Trophoblast cell (in vitro differentiated cells and primary cell): ENCODE data around the gene USP16.

Experiments
- DNase-seq, 2 donors: peaks; one replicate each; pipeline ENCODE4 v3.0.0-alpha.2; 2016
- H2AFZ ChIP-seq: 2 replicates; pipeline ENCODE4 v1.6.1; 2013; ENCODE audit warnings: low read length, moderate library complexity, mild to moderate bottlenecking; ENCODE audit not compliant: insufficient read depth, poor library complexity
- H2AK5ac ChIP-seq: 2 replicates; pipeline ENCODE4 v1.6.1; 2013; ENCODE audit warnings: mild to moderate bottlenecking, low read length
- H2BK120ac ChIP-seq: 2 replicates; pipeline ENCODE4 v1.6.1; 2013; ENCODE audit warnings: low read length, mild to moderate bottlenecking, moderate library complexity; ENCODE audit not compliant: insufficient read depth, poor library complexity
- H2BK12ac ChIP-seq: 2 replicates; pipeline ENCODE4 v1.6.1; 2013; ENCODE audit warnings: mild to moderate bottlenecking, low read length, moderate library complexity
- H2BK5ac ChIP-seq: 2 replicates; pipeline ENCODE4 v1.6.1; 2013; ENCODE audit warnings: low read length, low read depth, moderate library complexity, mild to moderate bottlenecking; ENCODE audit not compliant: poor library complexity
- H3K14ac ChIP-seq: 2 replicates; pipeline ENCODE4 v1.6.1; 2013; ENCODE audit warnings: mild to moderate bottlenecking, low read length
- H3K18ac ChIP-seq: 2 replicates; pipeline ENCODE4 v1.6.1; 2013; ENCODE audit warnings: mild to moderate bottlenecking, low read length
- H3K23ac ChIP-seq: 2 replicates; pipeline ENCODE4 v1.6.1; 2013; ENCODE audit warnings: low read length
- H3K27ac ChIP-seq: 2 replicates; pipeline ENCODE4 v1.5.1; 2013; ENCODE audit warnings: low read depth, mild to moderate bottlenecking, inconsistent platforms, low read length, moderate library complexity
- H3K27me3 ChIP-seq: 2 replicates; pipeline ENCODE4 v1.6.1; 2013; ENCODE audit warnings: inconsistent platforms, mild to moderate bottlenecking, low read length, moderate library complexity; ENCODE audit not compliant: insufficient read depth
- H3K36me3 ChIP-seq, 2 experiments: 1 replicate in 1 of 2; 2 replicates in 1 of 2; pipeline ENCODE4 v1.6.1; 2013; ENCODE audit warnings: low read length in 2 of 2, mild to moderate bottlenecking in 2 of 2, moderate library complexity in 1 of 2; ENCODE audit not compliant: insufficient read depth in 2 of 2, control insufficient read depth in 1 of 2
- H3K4ac ChIP-seq: 2 replicates; pipeline ENCODE4 v1.6.1; 2013; ENCODE audit warnings: low read depth, mild to moderate bottlenecking, low read length, moderate library complexity
- H3K4me1 ChIP-seq, 2 experiments: 1 replicate in 1 of 2; 2 replicates in 1 of 2; pipeline ENCODE4 v1.6.1; 2013; ENCODE audit warnings: low read length in 2 of 2, mild to moderate bottlenecking in 2 of 2, moderate library complexity in 1 of 2; ENCODE audit not compliant: insufficient read depth in 2 of 2, control insufficient read depth in 1 of 2
- H3K4me2 ChIP-seq: 2 replicates; pipeline ENCODE4 v1.6.1; 2013; ENCODE audit warnings: inconsistent platforms, mild to moderate bottlenecking, low read length, moderate library complexity
- H3K4me3 ChIP-seq: 2 replicates; pipeline ENCODE4 v1.5.1; 2013; ENCODE audit warnings: mild to moderate bottlenecking, low read depth, low read length, inconsistent platforms
- H3K79me1 ChIP-seq: one replicate; pipeline ENCODE4 v1.6.1; 2013; ENCODE audit warnings: low read length
- H3K79me2 ChIP-seq: 2 replicates; pipeline ENCODE4 v1.6.1; 2013; ENCODE audit warnings: low read length, mild to moderate bottlenecking; ENCODE audit not compliant: control insufficient read depth, insufficient read depth, poor library complexity
- H3K9ac ChIP-seq: 2 replicates; pipeline ENCODE4 v1.6.1; 2013; ENCODE audit warnings: mild to moderate bottlenecking, low read length
- H3K9me3 ChIP-seq: 2 replicates; pipeline ENCODE4 v1.6.1; 2013; ENCODE audit warnings: low read depth, mild to moderate bottlenecking, control low read depth, inconsistent platforms, low read length; ENCODE audit not compliant: insufficient read depth
- H4K12ac ChIP-seq: 2 replicates; pipeline ENCODE4 v1.6.1; 2013; ENCODE audit warnings: low read depth, mild to moderate bottlenecking, low read length, moderate library complexity
- H4K8ac ChIP-seq: 2 replicates; pipeline ENCODE4 v1.6.1; 2013; ENCODE audit warnings: low read depth, mild to moderate bottlenecking, low read length, moderate library complexity
- H4K91ac ChIP-seq: one replicate; pipeline ENCODE4 v1.6.1; 2013; ENCODE audit warnings: low read depth, mild to moderate bottlenecking, low read length, moderate library complexity
- WGBS: extraction: QIAGEN DNeasy Blood & Tissue Kit; methylation state at CpG from one replicate; pipeline ENCODE4 v1.1.7; 2013; ENCODE audit warnings: missing lambda C conversion rate; ENCODE audit not compliant: insufficient read length, insufficient coverage; ENCODE audit errors: extremely low coverage; 5-methylcytosine and 5-hydroxymethylcytosine counted together

The USP16 gene

GRCh38 chr21:28993293-28993629, 31.2 kb upstream of the USP16 start:
- WGBS, result no CpG with 5 or more reads among the region's 4 CpGs

GRCh38 chr21:29002442-29003144, 21.9 kb upstream of the USP16 start:
- no peak overlapping the region for H2BK5ac ChIP-seq
- H3K79me1 ChIP-seq, result peaks cover 7% of the 10 kb centered on the region
- peaks cover 1% of the 10 kb centered on the region for H3K79me2 ChIP-seq
- peak overlapping the region; percentile 76 for H3K4me2 ChIP-seq
- peak overlapping the region; percentile 37 for H3K14ac ChIP-seq
- peak overlapping the region; percentile 87 for H3K9ac ChIP-seq
- peak overlapping the region; percentile 58 for H4K91ac ChIP-seq
- H2BK120ac ChIP-seq, result peak overlapping the region; percentile 23
- no peaks in the 10 kb centered on the region for H3K27me3 ChIP-seq
- no peaks in the 10 kb centered on the region for H3K9me3 ChIP-seq
- peak overlapping the region; percentile 73 for H3K4ac ChIP-seq
- no peak overlapping the region for H2BK12ac ChIP-seq
- no peak overlapping the region for H3K23ac ChIP-seq
- DNase-seq, result peak; percentile 98 to 99
- peak overlapping the region; percentile 82 for H4K12ac ChIP-seq
- H3K36me3 ChIP-seq, result no peaks in the 10 kb centered on the region
- peak overlapping the region; percentile 76 for H3K27ac ChIP-seq
- peak overlapping the region; percentile 71 for H2AFZ ChIP-seq
- peak overlapping the region; percentile 67 for H3K4me3 ChIP-seq
- H4K8ac ChIP-seq, result peak overlapping the region; percentile 90
- WGBS, result no CpG with 5 or more reads among the region's 41 CpGs
- H3K18ac ChIP-seq, result peak overlapping the region; percentile 9
- H3K4me1 ChIP-seq, result peaks cover 2 to 3% of the 10 kb centered on the region in 2 experiments
- H2AK5ac ChIP-seq, result no peak overlapping the region

More at GRCh38 chr21:28993293-28993629, 31.2 kb upstream of the USP16 start:
- peak overlapping the region; percentile 72 for H3K4me2 ChIP-seq
- peak overlapping the region; percentile 58 for H3K27ac ChIP-seq
- no peaks in the 10 kb centered on the region for H3K27me3 ChIP-seq
- no peaks in the 10 kb centered on the region for H3K9me3 ChIP-seq
- no peak overlapping the region for H3K23ac ChIP-seq
- H3K4me1 ChIP-seq, result peaks cover 0 to 3% of the 10 kb centered on the region in 2 experiments
- H3K18ac ChIP-seq, result no peak overlapping the region
- DNase-seq, result no peak
- H3K79me1 ChIP-seq, result peaks cover 2% of the 10 kb centered on the region
- H4K8ac ChIP-seq, result peak overlapping the region; percentile 77
- H3K79me2 ChIP-seq, result peaks cover 3% of the 10 kb centered on the region
- no peak overlapping the region for H3K9ac ChIP-seq
- peak overlapping the region; percentile 85 for H4K12ac ChIP-seq
- peaks cover 0 to 2% of the 10 kb centered on the region in 2 experiments for H3K36me3 ChIP-seq
- H3K4me3 ChIP-seq, result no peak overlapping the region
- H2BK12ac ChIP-seq, result no peak overlapping the region
- peak overlapping the region; percentile 12 for H2AK5ac ChIP-seq
- H3K4ac ChIP-seq, result peak overlapping the region; percentile 2
- peak overlapping the region; percentile 48 for H2AFZ ChIP-seq
- H2BK120ac ChIP-seq, result peak overlapping the region; percentile 10
- peak overlapping the region; percentile 74 for H4K91ac ChIP-seq
- no peak overlapping the region for H3K14ac ChIP-seq
- H2BK5ac ChIP-seq, result no peak overlapping the region

DNA sequence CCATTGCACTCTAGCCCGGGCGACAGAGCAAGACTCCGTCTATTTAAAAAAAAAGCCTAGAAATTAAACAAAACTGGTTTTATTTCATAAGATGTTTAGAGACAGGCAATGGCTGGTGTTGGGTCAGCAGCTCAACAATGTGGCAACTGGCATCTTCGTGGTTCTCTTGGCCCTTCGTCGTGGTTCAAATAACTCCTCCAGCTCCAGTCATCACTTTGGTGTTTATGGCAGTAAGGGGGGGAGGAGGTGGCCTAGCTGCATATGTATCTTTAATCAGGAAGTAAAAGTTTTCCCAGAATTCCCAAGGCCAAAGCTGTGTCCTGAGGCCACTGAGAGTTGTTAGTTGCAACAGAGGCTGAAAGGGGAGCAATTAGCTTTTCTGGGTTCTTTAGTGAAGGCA, 18.8 kb upstream of the USP16 start:
- Histone ChIP-seq H4K91ac (peak overlapping the region; percentile 24), H3K18ac (no peak overlapping the region), H2AK5ac (no peak overlapping the region), H3K14ac (no peak overlapping the region), H2BK5ac (no peak overlapping the region), H3K9ac (no peak overlapping the region), H3K27me3 (no peaks in the 10 kb centered on the region), H2BK120ac (no peak overlapping the region), H3K23ac (no peak overlapping the region), H3K9me3 (no peaks in the 10 kb centered on the region), H2BK12ac (peak overlapping the region; percentile 64), H3K4me2 (no peak overlapping the region), H3K4me1 (peaks cover 4 to 5% of the 10 kb centered on the region in 2 experiments), H3K27ac (no peak overlapping the region), H3K79me2 (peaks cover 1% of the 10 kb centered on the region), H4K8ac (peak overlapping the region; percentile 38), H3K4ac (no peak overlapping the region), H3K36me3 (no peaks in the 10 kb centered on the region), H2AFZ (no peak overlapping the region), H4K12ac (no peak overlapping the region), H3K4me3 (no peak overlapping the region), H3K79me1 (peaks cover 8% of the 10 kb centered on the region)
- no CpG with 5 or more reads among the region's 6 CpGs for WGBS
- peak; percentile 91 for DNase-seq

DNA sequence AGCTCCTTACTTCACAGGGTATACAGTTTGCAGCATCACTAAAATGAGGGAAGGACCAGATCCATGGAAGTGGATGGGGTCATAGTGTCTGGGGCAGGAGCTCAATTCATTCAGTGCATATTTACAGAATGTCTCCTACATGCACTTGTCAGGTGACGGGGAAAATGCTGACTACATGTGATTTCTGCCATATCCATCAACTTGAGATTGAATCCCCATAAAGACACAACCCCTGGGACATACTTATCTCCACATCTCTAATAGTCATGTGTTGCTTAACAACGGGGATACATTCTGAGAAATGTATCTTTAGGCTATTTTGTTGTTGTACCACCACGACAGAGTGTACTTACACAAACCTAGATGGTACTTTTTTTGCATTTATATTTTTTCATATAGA, 17.3 kb upstream of the USP16 start:
- Histone ChIP-seq H3K4me1 (peaks cover 4 to 5% of the 10 kb centered on the region in 2 experiments), H3K79me1 (peaks cover 8% of the 10 kb centered on the region), H3K4me3 (no peak overlapping the region), H3K14ac (no peak overlapping the region), H3K9me3 (no peaks in the 10 kb centered on the region), H2AK5ac (no peak overlapping the region), H2BK12ac (no peak overlapping the region), H4K91ac (no peak overlapping the region), H3K4me2 (no peak overlapping the region), H4K12ac (no peak overlapping the region), H3K9ac (no peak overlapping the region), H3K36me3 (no peaks in the 10 kb centered on the region), H3K27ac (no peak overlapping the region), H3K4ac (no peak overlapping the region), H3K27me3 (no peaks in the 10 kb centered on the region), H4K8ac (no peak overlapping the region), H3K23ac (no peak overlapping the region), H2AFZ (no peak overlapping the region), H3K79me2 (peaks cover 1% of the 10 kb centered on the region), H2BK120ac (no peak overlapping the region), H2BK5ac (no peak overlapping the region), H3K18ac (no peak overlapping the region)
- peak in 1 of 2 donors; percentile 59 for DNase-seq
- WGBS, result no CpG with 5 or more reads among the region's 3 CpGs
